ENCODE results near the gene EVA1B.

Gene EVA1B

GRCh38 chr1:36355811-36356210 lies 32.4 kb upstream of the EVA1B start:
- peaks cover 84% of the 10 kb centered on the region for H3K36me3 ChIP-seq
- no peaks in the 10 kb centered on the region for H3K9me3 ChIP-seq

GRCh38 chr1:36354486-36354885 lies 31.0 kb upstream of the EVA1B start:
- peaks cover 96% of the 10 kb centered on the region for H3K36me3 ChIP-seq
- peak overlapping the region; percentile 70 for H3K27ac ChIP-seq
- H3K9me3 ChIP-seq = no peaks in the 10 kb centered on the region
- no peak for TF ChIP-seq CTCF (IDR thresholded peaks at IDR 0.05)
- peaks cover 43 to 49% of the 10 kb centered on the region in 2 experiments for H3K4me1 ChIP-seq (ENCODE audit: control insufficient read depth in 1 of 2, insufficient read depth in 1 of 2, low read depth in 1 of 2, low read length in 1 of 2)
- H3K4me3 ChIP-seq (ENCODE audit: low read depth in 1 of 2, low read length in 1 of 2) = no peak overlapping the region
- H3K27me3 ChIP-seq = no peaks in the 10 kb centered on the region

More at GRCh38 chr1:36355811-36356210, 32.4 kb upstream of the EVA1B start:
- Histone ChIP-seq H3K27me3 (no peaks in the 10 kb centered on the region), H3K4me1 (ENCODE audit: control insufficient read depth in 1 of 2, insufficient read depth in 1 of 2, low read depth in 1 of 2, low read length in 1 of 2) (peaks cover 43 to 49% of the 10 kb centered on the region in 2 experiments), H3K4me3 (ENCODE audit: low read depth in 1 of 2, low read length in 1 of 2) (no peak overlapping the region), H3K27ac (peak overlapping the region; percentile 70)
- no peak for TF ChIP-seq CTCF (IDR thresholded peaks at IDR 0.05)

GRCh38 chr1:36352910-36353878 lies 29.7 kb upstream of the EVA1B start:
- Histone ChIP-seq H3K9me3 (no peaks in the 10 kb centered on the region), H3K36me3 (peaks cover 92% of the 10 kb centered on the region), H3K27ac (peak overlapping the region; percentile 99), H3K4me1 (ENCODE audit: control insufficient read depth in 1 of 2, insufficient read depth in 1 of 2, low read depth in 1 of 2, low read length in 1 of 2) (peaks cover 43 to 49% of the 10 kb centered on the region in 2 experiments), H3K27me3 (no peaks in the 10 kb centered on the region), H3K4me3 (ENCODE audit: low read depth in 1 of 2, low read length in 1 of 2) (no peak overlapping the region)
- no peak for TF ChIP-seq CTCF (IDR thresholded peaks at IDR 0.05)

GRCh38 chr1:36352125-36352909 lies 28.9 kb upstream of the EVA1B start:
- H3K27ac ChIP-seq = peak overlapping the region; percentile 99
- H3K4me3 ChIP-seq (ENCODE audit: low read depth in 1 of 2, low read length in 1 of 2) = no peak overlapping the region
- H3K36me3 ChIP-seq = peaks cover 92% of the 10 kb centered on the region

More at GRCh38 chr1:36352125-36352909, 28.9 kb upstream of the EVA1B start:
- Histone ChIP-seq H3K4me1 (ENCODE audit: control insufficient read depth in 1 of 2, insufficient read depth in 1 of 2, low read depth in 1 of 2, low read length in 1 of 2) (peaks cover 44 to 51% of the 10 kb centered on the region in 2 experiments), H3K9me3 (no peaks in the 10 kb centered on the region), H3K27me3 (no peaks in the 10 kb centered on the region)
- no peak for TF ChIP-seq CTCF (IDR thresholded peaks at IDR 0.05)
